Neural cell (in vitro differentiated cells): Measurements from ENCODE around the gene TAAR2.

ENCODE experiments used
- EZH2 ChIP-seq: fragments of 200-600, 300-800 bp; shearing (Covaris generic), sonication (generic); IDR thresholded peaks from 2 replicates; pipeline ENCODE4 v1.6.1; 2014; ENCODE audit warnings: antibody characterized with exemption, low read length, borderline replicate concordance, mild to moderate bottlenecking; ENCODE audit not compliant: insufficient read depth, poor library complexity, severe bottlenecking
- MXI1 ChIP-seq: fragments of 450-650 bp; conservative IDR thresholded peaks from 2 replicates; pipeline ENCODE4 v1.6.1; 2014; ENCODE audit warnings: antibody characterized with exemption, mild to moderate bottlenecking; ENCODE audit not compliant: poor library complexity, severe bottlenecking
- POLR2AphosphoS5 ChIP-seq: IDR thresholded peaks from 2 replicates; pipeline ENCODE4 v1.6.1; 2012
- RAD21 ChIP-seq: fragments of 450-650 bp; conservative IDR thresholded peaks from 2 replicates; pipeline ENCODE4 v1.6.1; 2014; ENCODE audit warnings: antibody characterized with exemption, mild to moderate bottlenecking, moderate library complexity
- SMC3 ChIP-seq: fragments of 450-650 bp; conservative IDR thresholded peaks from 2 replicates; pipeline ENCODE4 v1.6.1; 2014; ENCODE audit warnings: antibody characterized with exemption, mild to moderate bottlenecking, moderate library complexity; ENCODE audit not compliant: poor library complexity
- TAF1 ChIP-seq: IDR thresholded peaks from 2 replicates; pipeline ENCODE4 v1.6.1; 2012; ENCODE audit warnings: low read depth
- TF ChIP-seq, protein P1 (sequence below): fragments of 450-650 bp; IDR thresholded peaks from 2 replicates; pipeline ENCODE4 v1.5.1; 2014; ENCODE audit warnings: antibody characterized with exemption, mild to moderate bottlenecking, moderate library complexity; ENCODE audit not compliant: poor library complexity, severe bottlenecking

- TF ChIP-seq, protein P1, sequence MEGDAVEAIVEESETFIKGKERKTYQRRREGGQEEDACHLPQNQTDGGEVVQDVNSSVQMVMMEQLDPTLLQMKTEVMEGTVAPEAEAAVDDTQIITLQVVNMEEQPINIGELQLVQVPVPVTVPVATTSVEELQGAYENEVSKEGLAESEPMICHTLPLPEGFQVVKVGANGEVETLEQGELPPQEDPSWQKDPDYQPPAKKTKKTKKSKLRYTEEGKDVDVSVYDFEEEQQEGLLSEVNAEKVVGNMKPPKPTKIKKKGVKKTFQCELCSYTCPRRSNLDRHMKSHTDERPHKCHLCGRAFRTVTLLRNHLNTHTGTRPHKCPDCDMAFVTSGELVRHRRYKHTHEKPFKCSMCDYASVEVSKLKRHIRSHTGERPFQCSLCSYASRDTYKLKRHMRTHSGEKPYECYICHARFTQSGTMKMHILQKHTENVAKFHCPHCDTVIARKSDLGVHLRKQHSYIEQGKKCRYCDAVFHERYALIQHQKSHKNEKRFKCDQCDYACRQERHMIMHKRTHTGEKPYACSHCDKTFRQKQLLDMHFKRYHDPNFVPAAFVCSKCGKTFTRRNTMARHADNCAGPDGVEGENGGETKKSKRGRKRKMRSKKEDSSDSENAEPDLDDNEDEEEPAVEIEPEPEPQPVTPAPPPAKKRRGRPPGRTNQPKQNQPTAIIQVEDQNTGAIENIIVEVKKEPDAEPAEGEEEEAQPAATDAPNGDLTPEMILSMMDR, result no peak
- TF ChIP-seq EZH2 (no peak), RAD21 (no peak), POLR2AphosphoS5 (no peak), SMC3 (no peak), MXI1 (no peak), TAF1 (no peak)
Observed at GRCh38 chr6:132624175-132624574, at the start of gene TAAR2.
